Hematopoietic multipotent progenitor cell (in vitro differentiated cells): ENCODE measurements around the gene SNX32. TPM values are rescaled to one million over a fixed set of nuclear protein-coding genes. Genes with fewer than 3 reads are reported as not detected.

Source experiments
- DNase-seq, 3 donors: peaks; one replicate each; pipeline ENCODE4 v3.0.0-alpha.2; 2011 to 2015; ENCODE audit warnings: low read depth in 2 of 3, low spot score in 2 of 3
- total RNA-seq: library from RNA; depleted of rRNA; stranded (reverse); fragments of >200 nt; gene quantifications from one replicate; pipeline ENCODE4 v1.2.3, GENCODE V29; 2012

The SNX32 gene
- total RNA-seq, 1 donor, result 4.3 TPM

GRCh38 chr11:65897020-65897471, 63.3 kb downstream of the SNX32 start:
- DNase-seq, result no peak

- DNase-seq, result no peak
Observed at GRCh38 chr11:65898656-65899355, 65.0 kb downstream of the SNX32 start.

- DNase-seq, result peak in 2 of 3 donors; percentile 82 to 84
Observed at GRCh38 chr11:65899356-65900124, 65.8 kb downstream of the SNX32 start.

- peak; percentile 85 to 97 (median 94) for DNase-seq
Observed at GRCh38 chr11:65900125-65900898, 66.5 kb downstream of the SNX32 start, which contains the start of gene FOSL1. Gene FOSL1 (minus strand): TSS chr11:65900388. CDS start chr11:65900339, 49 bp downstream.

GRCh38 chr11:65900899-65901180, 67.1 kb downstream of the SNX32 start:
- no peak for DNase-seq

- DNase-seq, result no peak
Observed at GRCh38 chr11:65903068-65903481, 69.3 kb downstream of the SNX32 start.

Other genes with a start within 250 kb of the SNX32 start
- 1.3 TPM for gene KCNK7, start 238.2 kb upstream of the SNX32 start, total RNA-seq
- gene MAP3K11, start 219.7 kb upstream of the SNX32 start, total RNA-seq, result 98.6 TPM
- 32.6 TPM for gene PCNX3, start 218.2 kb upstream of the SNX32 start, total RNA-seq
- gene SIPA1, start 195.9 kb upstream of the SNX32 start, total RNA-seq, result 154 TPM
- gene RELA, start 171.0 kb upstream of the SNX32 start, total RNA-seq, result 107 TPM
- gene KAT5, start 121.7 kb upstream of the SNX32 start, total RNA-seq, result 75.7 TPM
- 77.8 TPM for gene RNASEH2C, start 113.2 kb upstream of the SNX32 start, total RNA-seq
- 16.2 TPM for gene AP5B1, start 53.0 kb upstream of the SNX32 start, total RNA-seq
- gene OVOL1, start 46.9 kb upstream of the SNX32 start, total RNA-seq, result 0.27 TPM
- 701 TPM for gene CFL1, start 24.2 kb downstream of the SNX32 start, total RNA-seq
- 85.1 TPM for gene MUS81, start 26.5 kb downstream of the SNX32 start, total RNA-seq
- 13.7 TPM for gene EFEMP2, start 38.8 kb downstream of the SNX32 start, total RNA-seq
- 95.9 TPM for gene CTSW, start 45.9 kb downstream of the SNX32 start, total RNA-seq
- gene FIBP, start 54.5 kb downstream of the SNX32 start, total RNA-seq, result 193 TPM
- gene CCDC85B, start 56.7 kb downstream of the SNX32 start, total RNA-seq, result 43.6 TPM
- gene FOSL1, start 66.4 kb downstream of the SNX32 start, total RNA-seq, result 24.5 TPM
- gene C11orf68, start 85.1 kb downstream of the SNX32 start, total RNA-seq, result 52.8 TPM
- gene DRAP1, start 85.5 kb downstream of the SNX32 start, total RNA-seq, result 104 TPM
- gene TSGA10IP, start 111.5 kb downstream of the SNX32 start, total RNA-seq, result not detected
- gene SART1, start 127.8 kb downstream of the SNX32 start, total RNA-seq, result 62.2 TPM
- gene EIF1AD, start 168.2 kb downstream of the SNX32 start, total RNA-seq, result 22.6 TPM
- gene BANF1, start 168.5 kb downstream of the SNX32 start, total RNA-seq, result 21.5 TPM
- gene CST6, start 178.0 kb downstream of the SNX32 start, total RNA-seq, result not detected
- gene CATSPER1, start 192.5 kb downstream of the SNX32 start, total RNA-seq, result 0.27 TPM
- gene GAL3ST3, start 215.2 kb downstream of the SNX32 start, total RNA-seq, result 3.2 TPM
- 197 TPM for gene SF3B2, start 218.4 kb downstream of the SNX32 start, total RNA-seq
- 75.9 TPM for gene PACS1, start 236.3 kb downstream of the SNX32 start, total RNA-seq